Measurements from ENCODE around the gene C2CD4C. TPM values are rescaled to one million over a fixed set of nuclear protein-coding genes. Genes with fewer than 3 reads are reported as not detected.
"Not testable (repeated sequence)": the region's sequence is repeated elsewhere in the genome, so short reads cannot be mapped to it uniquely, and the experiment has no call there.

The C2CD4C gene
- total and polyA plus RNA-seq, 2 donors: 0.38 to 0.59 TPM

GRCh38 chr19:397321-397720 lies 11.6 kb downstream of the C2CD4C start:
- no peak overlapping the region for H3K27ac ChIP-seq (ENCODE audit: low read depth in 1 of 2, low read length in 1 of 2)
- no peaks in the 10 kb centered on the region for H3K4me1 ChIP-seq (ENCODE audit: control insufficient read depth in 2 of 2, insufficient read depth in 2 of 2, low read length in 2 of 2)
- DNase-seq (ENCODE audit: low read depth in 6 of 9, low spot score in 9 of 9): no peak
- H3K9me3 ChIP-seq (ENCODE audit: control insufficient read depth in 2 of 2, insufficient read depth in 1 of 2, low read length in 1 of 2): peaks cover 0 to 38% of the 10 kb centered on the region in 2 donors
- WGBS: 84% methylated on average over 18 of the region's 18 CpGs
- H3K27me3 ChIP-seq (ENCODE audit: control insufficient read depth in 2 of 2, insufficient read depth in 1 of 2, low read length in 1 of 2): peaks cover 0 to 2% of the 10 kb centered on the region in 2 donors
- no peaks in the 10 kb centered on the region for H3K36me3 ChIP-seq (ENCODE audit: control insufficient read depth in 2 of 2, insufficient read depth in 2 of 2, low read length in 1 of 2)
- no peak overlapping the region for H3K4me3 ChIP-seq (ENCODE audit: low read length in 2 of 2)

GRCh38 chr19:395467-395866 lies 13.5 kb downstream of the C2CD4C start:
- no peak for DNase-seq (ENCODE audit: low read depth in 6 of 9, low spot score in 9 of 9)
- Histone ChIP-seq H3K36me3 (ENCODE audit: control insufficient read depth in 2 of 2, insufficient read depth in 2 of 2, low read length in 1 of 2) (no peaks in the 10 kb centered on the region), H3K27me3 (ENCODE audit: control insufficient read depth in 2 of 2, insufficient read depth in 1 of 2, low read length in 1 of 2) (peaks cover 0 to 2% of the 10 kb centered on the region in 2 donors), H3K27ac (ENCODE audit: low read depth in 1 of 2, low read length in 1 of 2) (no peak overlapping the region), H3K4me1 (ENCODE audit: control insufficient read depth in 2 of 2, insufficient read depth in 2 of 2, low read length in 2 of 2) (no peaks in the 10 kb centered on the region), H3K9me3 (ENCODE audit: control insufficient read depth in 2 of 2, insufficient read depth in 1 of 2, low read length in 1 of 2) (peaks cover 0 to 42% of the 10 kb centered on the region in 2 donors), H3K4me3 (ENCODE audit: low read length in 2 of 2) (no peak overlapping the region)
- 83% methylated on average over 5 of the region's 5 CpGs for WGBS

DNA sequence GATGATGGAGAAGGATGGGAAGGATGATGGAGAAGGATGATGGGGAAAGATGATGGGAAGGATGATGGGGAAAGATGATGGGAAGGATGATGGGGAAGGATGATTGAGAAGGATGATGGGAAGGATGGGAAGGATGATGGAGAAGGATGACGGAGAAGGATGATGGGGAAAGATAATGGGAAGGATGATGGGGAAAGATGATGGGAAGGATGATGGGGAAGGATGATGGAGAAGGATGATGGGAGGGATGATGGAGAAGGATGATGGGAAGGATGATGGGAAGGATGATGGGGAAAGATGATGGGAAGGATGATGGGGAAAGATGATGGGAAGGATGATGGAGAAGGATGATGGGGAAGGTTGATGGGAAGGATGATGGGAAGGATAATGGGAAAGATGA lies 14.1 kb downstream of the C2CD4C start:
- not testable (repeated sequence) for H3K27me3 ChIP-seq (ENCODE audit: control insufficient read depth in 2 of 2, insufficient read depth in 1 of 2, low read length in 1 of 2); DNase-seq (ENCODE audit: low read depth in 6 of 9, low spot score in 9 of 9); H3K36me3 ChIP-seq (ENCODE audit: control insufficient read depth in 2 of 2, insufficient read depth in 2 of 2, low read length in 1 of 2); H3K27ac ChIP-seq (ENCODE audit: low read depth in 1 of 2, low read length in 1 of 2); H3K4me1 ChIP-seq (ENCODE audit: control insufficient read depth in 2 of 2, insufficient read depth in 2 of 2, low read length in 2 of 2); H3K4me3 ChIP-seq (ENCODE audit: low read length in 2 of 2)
- H3K9me3 ChIP-seq (ENCODE audit: control insufficient read depth in 2 of 2, insufficient read depth in 1 of 2, low read length in 1 of 2): peaks cover 0 to 42% of the 10 kb centered on the region in 2 donors
- WGBS: 98% methylated on average over 1 of the region's 1 CpG

- not testable (repeated sequence) for H3K4me1 ChIP-seq (ENCODE audit: control insufficient read depth in 2 of 2, insufficient read depth in 2 of 2, low read length in 2 of 2); H3K36me3 ChIP-seq (ENCODE audit: control insufficient read depth in 2 of 2, insufficient read depth in 2 of 2, low read length in 1 of 2); H3K27ac ChIP-seq (ENCODE audit: low read depth in 1 of 2, low read length in 1 of 2); H3K27me3 ChIP-seq (ENCODE audit: control insufficient read depth in 2 of 2, insufficient read depth in 1 of 2, low read length in 1 of 2); H3K4me3 ChIP-seq (ENCODE audit: low read length in 2 of 2); DNase-seq (ENCODE audit: low read depth in 6 of 9, low spot score in 9 of 9)
- peaks cover 0 to 32% of the 10 kb centered on the region in 2 donors for H3K9me3 ChIP-seq (ENCODE audit: control insufficient read depth in 2 of 2, insufficient read depth in 1 of 2, low read length in 1 of 2)
Observed at GRCh38 chr19:393560-393959, 15.4 kb downstream of the C2CD4C start.

GRCh38 chr19:392375-392970 lies 16.5 kb downstream of the C2CD4C start:
- WGBS: 59% methylated on average over 17 of the region's 17 CpGs
- no peak for DNase-seq (ENCODE audit: low read depth in 6 of 9, low spot score in 9 of 9)

GRCh38 chr19:391726-392374 lies 17.1 kb downstream of the C2CD4C start:
- Histone ChIP-seq H3K27me3 (ENCODE audit: control insufficient read depth in 2 of 2, insufficient read depth in 1 of 2, low read length in 1 of 2) (peaks cover 0 to 11% of the 10 kb centered on the region in 2 donors), H3K4me1 (ENCODE audit: control insufficient read depth in 2 of 2, insufficient read depth in 2 of 2, low read length in 2 of 2) (no peaks in the 10 kb centered on the region), H3K4me3 (ENCODE audit: low read length in 2 of 2) (no peak overlapping the region), H3K27ac (ENCODE audit: low read depth in 1 of 2, low read length in 1 of 2) (no peak overlapping the region), H3K36me3 (ENCODE audit: control insufficient read depth in 2 of 2, insufficient read depth in 2 of 2, low read length in 1 of 2) (no peaks in the 10 kb centered on the region), H3K9me3 (ENCODE audit: control insufficient read depth in 2 of 2, insufficient read depth in 1 of 2, low read length in 1 of 2) (peaks cover 0 to 18% of the 10 kb centered on the region in 2 donors)
- DNase-seq (ENCODE audit: low read depth in 6 of 9, low spot score in 9 of 9): no peak
- WGBS: 93% methylated on average over 30 of the region's 30 CpGs

More at GRCh38 chr19:392375-392970, 16.5 kb downstream of the C2CD4C start:
- no peaks in the 10 kb centered on the region for H3K4me1 ChIP-seq (ENCODE audit: control insufficient read depth in 2 of 2, insufficient read depth in 2 of 2, low read length in 2 of 2)
- H3K27ac ChIP-seq (ENCODE audit: low read depth in 1 of 2, low read length in 1 of 2): no peak overlapping the region
- peaks cover 0 to 11% of the 10 kb centered on the region in 2 donors for H3K27me3 ChIP-seq (ENCODE audit: control insufficient read depth in 2 of 2, insufficient read depth in 1 of 2, low read length in 1 of 2)
- H3K4me3 ChIP-seq (ENCODE audit: low read length in 2 of 2): no peak overlapping the region
- H3K9me3 ChIP-seq (ENCODE audit: control insufficient read depth in 2 of 2, insufficient read depth in 1 of 2, low read length in 1 of 2): peaks cover 0 to 23% of the 10 kb centered on the region in 2 donors
- no peaks in the 10 kb centered on the region for H3K36me3 ChIP-seq (ENCODE audit: control insufficient read depth in 2 of 2, insufficient read depth in 2 of 2, low read length in 1 of 2)

DNA sequence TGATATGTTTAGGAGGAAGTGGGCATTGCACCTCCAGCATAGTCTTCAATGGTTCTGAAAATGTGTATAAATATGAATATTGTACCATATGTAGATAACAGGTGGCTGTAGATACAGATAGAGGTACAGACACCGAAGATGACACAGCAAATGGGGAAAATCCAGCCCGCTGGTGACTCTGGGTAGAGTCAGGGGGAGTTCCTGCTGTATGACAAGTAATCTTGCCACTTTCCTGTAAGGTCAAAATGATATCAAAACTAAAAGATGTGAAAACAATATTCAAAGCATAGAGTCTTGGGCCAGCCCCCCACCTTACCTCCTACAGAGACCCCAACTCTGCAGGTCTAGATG lies 17.8 kb downstream of the C2CD4C start:
- 80% methylated on average over 2 of the region's 2 CpGs for WGBS
- H3K9me3 ChIP-seq (ENCODE audit: control insufficient read depth in 2 of 2, insufficient read depth in 1 of 2, low read length in 1 of 2): peaks cover 0 to 14% of the 10 kb centered on the region in 2 donors
- no peak overlapping the region for H3K27ac ChIP-seq (ENCODE audit: low read depth in 1 of 2, low read length in 1 of 2)
- peaks cover 0 to 11% of the 10 kb centered on the region in 2 donors for H3K27me3 ChIP-seq (ENCODE audit: control insufficient read depth in 2 of 2, insufficient read depth in 1 of 2, low read length in 1 of 2)
- no peak for DNase-seq (ENCODE audit: low read depth in 6 of 9, low spot score in 9 of 9)
- no peak overlapping the region for H3K4me3 ChIP-seq (ENCODE audit: low read length in 2 of 2)
- no peaks in the 10 kb centered on the region for H3K36me3 ChIP-seq (ENCODE audit: control insufficient read depth in 2 of 2, insufficient read depth in 2 of 2, low read length in 1 of 2)
- no peaks in the 10 kb centered on the region for H3K4me1 ChIP-seq (ENCODE audit: control insufficient read depth in 2 of 2, insufficient read depth in 2 of 2, low read length in 2 of 2)

DNA sequence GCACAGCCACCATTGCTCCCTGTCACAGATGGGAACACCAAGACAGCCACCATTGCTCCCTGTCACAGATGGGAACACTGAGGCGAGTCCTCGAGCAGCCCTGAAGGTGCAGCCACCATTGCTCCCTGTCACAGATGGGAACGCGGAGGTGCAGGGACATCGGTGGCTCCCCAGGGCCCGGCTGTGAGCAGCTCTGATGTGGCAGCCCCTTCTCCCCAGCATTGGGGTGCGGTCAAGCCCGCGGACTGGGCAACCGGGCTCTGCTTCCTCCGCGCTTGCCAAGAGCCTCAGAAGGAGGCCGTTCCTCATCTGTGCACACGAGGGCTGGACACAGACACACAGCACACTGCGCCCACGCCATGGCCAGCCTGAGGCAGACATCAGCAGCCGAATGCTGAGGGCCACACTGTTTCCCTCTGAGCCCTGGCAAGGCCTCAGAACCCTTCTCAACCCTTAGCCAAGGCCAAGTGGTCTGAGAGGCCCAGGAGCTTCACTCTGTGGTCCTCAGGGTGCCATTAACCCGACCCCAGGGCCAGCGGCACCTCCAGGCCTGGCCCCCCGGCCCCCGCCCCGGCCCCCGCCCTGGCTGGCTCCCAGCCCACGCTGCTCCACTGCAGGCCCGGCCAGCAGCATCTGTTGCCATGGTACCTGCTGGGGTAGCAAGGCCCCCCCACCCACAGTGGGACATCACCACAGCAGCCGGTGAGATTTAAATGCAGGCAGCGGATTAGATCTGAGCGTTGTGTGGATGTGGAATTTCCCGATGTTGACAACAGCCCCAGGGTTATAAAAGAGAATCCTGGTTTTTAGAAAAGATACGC lies 18.4 kb downstream of the C2CD4C start:
- H3K27me3 ChIP-seq (ENCODE audit: control insufficient read depth in 2 of 2, insufficient read depth in 1 of 2, low read length in 1 of 2): peaks cover 0 to 11% of the 10 kb centered on the region in 2 donors
- WGBS: 90% methylated on average over 30 of the region's 30 CpGs
- no peak overlapping the region for H3K4me3 ChIP-seq (ENCODE audit: low read length in 2 of 2)
- DNase-seq (ENCODE audit: low read depth in 6 of 9, low spot score in 9 of 9): no peak
- H3K9me3 ChIP-seq (ENCODE audit: control insufficient read depth in 2 of 2, insufficient read depth in 1 of 2, low read length in 1 of 2): peaks cover 0 to 14% of the 10 kb centered on the region in 2 donors
- H3K4me1 ChIP-seq (ENCODE audit: control insufficient read depth in 2 of 2, insufficient read depth in 2 of 2, low read length in 2 of 2): no peaks in the 10 kb centered on the region
- H3K27ac ChIP-seq (ENCODE audit: low read depth in 1 of 2, low read length in 1 of 2): no peak overlapping the region
- no peaks in the 10 kb centered on the region for H3K36me3 ChIP-seq (ENCODE audit: control insufficient read depth in 2 of 2, insufficient read depth in 2 of 2, low read length in 1 of 2)

DNA sequence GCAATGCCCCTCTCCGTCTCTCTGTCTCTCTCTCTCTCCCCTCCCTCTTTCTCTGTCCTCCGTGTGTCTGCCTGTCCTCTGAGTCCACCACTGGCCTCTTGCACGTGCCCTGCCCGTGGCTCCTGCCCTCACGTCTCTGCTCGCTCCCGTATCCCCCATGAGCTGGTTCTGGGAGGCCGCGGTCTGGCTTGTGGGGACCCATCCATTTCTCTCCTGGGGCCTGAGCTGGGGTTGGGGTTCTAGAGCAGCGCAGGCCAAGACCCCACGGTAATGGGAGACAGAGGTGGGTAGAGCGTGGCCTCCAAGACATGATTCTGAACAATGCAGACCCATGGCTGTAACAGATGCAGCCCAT lies 19.0 kb downstream of the C2CD4C start:
- H3K4me1 ChIP-seq (ENCODE audit: control insufficient read depth in 2 of 2, insufficient read depth in 2 of 2, low read length in 2 of 2): no peaks in the 10 kb centered on the region
- H3K27me3 ChIP-seq (ENCODE audit: control insufficient read depth in 2 of 2, insufficient read depth in 1 of 2, low read length in 1 of 2): peaks cover 0 to 11% of the 10 kb centered on the region in 2 donors
- DNase-seq (ENCODE audit: low read depth in 6 of 9, low spot score in 9 of 9): no peak
- 86% methylated on average over 12 of the region's 12 CpGs for WGBS
- H3K9me3 ChIP-seq (ENCODE audit: control insufficient read depth in 2 of 2, insufficient read depth in 1 of 2, low read length in 1 of 2): peaks cover 0 to 14% of the 10 kb centered on the region in 2 donors
- no peaks in the 10 kb centered on the region for H3K36me3 ChIP-seq (ENCODE audit: control insufficient read depth in 2 of 2, insufficient read depth in 2 of 2, low read length in 1 of 2)
- no peak overlapping the region for H3K27ac ChIP-seq (ENCODE audit: low read depth in 1 of 2, low read length in 1 of 2)
- no peak overlapping the region for H3K4me3 ChIP-seq (ENCODE audit: low read length in 2 of 2)
